A673 (cell line): ENCODE data around the gene TAAR9. TPM values are rescaled to one million over a fixed set of nuclear protein-coding genes. Genes with fewer than 3 reads are reported as not detected.

Source experiments
- BruUV-seq: library from RNA; stranded (reverse); fragments of 400-500 nt; replicated peaks from 2 replicates; lab custom pipeline; 2021; lab: Mats Ljungman, UMichigan
- CTCF ChIA-PET: fragments of 300-600 bp; sonication (Branson Sonifier 250); formaldehyde crosslinking; loops from one replicate; lab custom pipeline; 2022; ENCODE audit warnings: antibody characterized with exemption; lab: Charles Lee
- POLR2A ChIA-PET: fragments of 300-600 bp; sonication (Branson Sonifier 250); formaldehyde crosslinking; loops from one replicate; lab custom pipeline; 2022; ENCODE audit warnings: antibody characterized with exemption; ENCODE audit not compliant: low non-redundant PET; lab: Charles Lee
- DNase-seq: peaks from one replicate; pipeline ENCODE4 v3.0.0-alpha.2; 2015; ENCODE audit warnings: low spot score
- H3K27ac ChIP-seq: fragments of 200-600 bp; sonication (generic); 2 replicates; pipeline ENCODE4 v1.5.1; 2016; ENCODE audit warnings: mixed run types, low read depth, mild to moderate bottlenecking, mixed read lengths, antibody characterized with exemption, low read length; ENCODE audit not compliant: poor library complexity, severe bottlenecking
- H3K27me3 ChIP-seq: fragments of 200-600 bp; sonication (generic); replicated peaks from 2 replicates; pipeline ENCODE4 v1.6.1; 2017; ENCODE audit warnings: mixed run types, low read depth, mild to moderate bottlenecking, mixed read lengths, antibody characterized with exemption, low read length; ENCODE audit not compliant: insufficient read depth, poor library complexity
- H3K36me3 ChIP-seq: fragments of 200-600 bp; sonication (generic); 2 replicates; pipeline ENCODE4 v1.6.1; 2016; ENCODE audit warnings: mixed run types, mild to moderate bottlenecking, mixed read lengths, antibody characterized with exemption, low read length; ENCODE audit not compliant: insufficient read depth, poor library complexity, severe bottlenecking
- H3K4me1 ChIP-seq: fragments of 200-600 bp; sonication (generic); 2 replicates; pipeline ENCODE4 v1.6.1; 2017; ENCODE audit warnings: mixed run types, mild to moderate bottlenecking, mixed read lengths, antibody characterized with exemption, low read length; ENCODE audit not compliant: insufficient read depth, poor library complexity, severe bottlenecking
- H3K4me3 ChIP-seq: fragments of 200-600 bp; sonication (generic); 2 replicates; pipeline ENCODE4 v1.5.1; 2016; ENCODE audit warnings: low read depth, mixed run types, mild to moderate bottlenecking, mixed read lengths, low read length; ENCODE audit not compliant: poor library complexity, severe bottlenecking
- H3K9me3 ChIP-seq: fragments of 200-600 bp; sonication (generic); 2 replicates; pipeline ENCODE4 v1.6.1; 2016; ENCODE audit warnings: mixed run types, low read depth, mild to moderate bottlenecking, mixed read lengths, antibody characterized with exemption, low read length; ENCODE audit not compliant: poor library complexity, severe bottlenecking
- EZH2 ChIP-seq: fragments of 200-600 bp; sonication (generic); IDR thresholded peaks from 2 replicates; pipeline ENCODE4 v1.6.1; 2017; ENCODE audit warnings: borderline replicate concordance, low read depth, mild to moderate bottlenecking, mixed read lengths, antibody characterized with exemption, low read length; ENCODE audit not compliant: poor library complexity, severe bottlenecking
- intact Hi-C: fragments of 100-400 bp; cut with micrococcal nuclease; formaldehyde crosslinking; loops from one replicate; pipeline ENCODE4 v1.10.0; 2022; ENCODE audit not compliant: unreplicated experiment
- total RNA-seq: library from RNA; stranded (reverse); gene quantifications from 2 replicates; pipeline ENCODE4 v1.2.3, GENCODE V29; 2021
- TF ChIP-seq, protein P1 (sequence below): fragments of 300-800, 200-600 bp; sonication (generic); conservative IDR thresholded peaks from 2 replicates; pipeline ENCODE4 v1.5.1; 2017; ENCODE audit warnings: low read depth, mild to moderate bottlenecking, antibody characterized with exemption, low read length, moderate library complexity, mixed read lengths

The TAAR9 gene
- total RNA-seq, 1 experiment from 2014 or later, result not detected

GRCh38 chr6:132490478-132491204 is 47.4 kb upstream of the TAAR9 start:
- intact Hi-C loops, result no loop called here
- Histone ChIP-seq H3K4me1 (peaks cover 12% of the 10 kb centered on the region), H3K27me3 (no peaks in the 10 kb centered on the region), H3K4me3 (no peak overlapping the region), H3K9me3 (no peaks in the 10 kb centered on the region), H3K36me3 (no peaks in the 10 kb centered on the region), H3K27ac (no peak overlapping the region)
- POLR2A ChIA-PET, result no interaction called here
- CTCF ChIA-PET, result no interaction called here
- no TSS peak for BruUV-seq
- TF ChIP-seq EZH2, result no peak
- TF ChIP-seq, protein P1, sequence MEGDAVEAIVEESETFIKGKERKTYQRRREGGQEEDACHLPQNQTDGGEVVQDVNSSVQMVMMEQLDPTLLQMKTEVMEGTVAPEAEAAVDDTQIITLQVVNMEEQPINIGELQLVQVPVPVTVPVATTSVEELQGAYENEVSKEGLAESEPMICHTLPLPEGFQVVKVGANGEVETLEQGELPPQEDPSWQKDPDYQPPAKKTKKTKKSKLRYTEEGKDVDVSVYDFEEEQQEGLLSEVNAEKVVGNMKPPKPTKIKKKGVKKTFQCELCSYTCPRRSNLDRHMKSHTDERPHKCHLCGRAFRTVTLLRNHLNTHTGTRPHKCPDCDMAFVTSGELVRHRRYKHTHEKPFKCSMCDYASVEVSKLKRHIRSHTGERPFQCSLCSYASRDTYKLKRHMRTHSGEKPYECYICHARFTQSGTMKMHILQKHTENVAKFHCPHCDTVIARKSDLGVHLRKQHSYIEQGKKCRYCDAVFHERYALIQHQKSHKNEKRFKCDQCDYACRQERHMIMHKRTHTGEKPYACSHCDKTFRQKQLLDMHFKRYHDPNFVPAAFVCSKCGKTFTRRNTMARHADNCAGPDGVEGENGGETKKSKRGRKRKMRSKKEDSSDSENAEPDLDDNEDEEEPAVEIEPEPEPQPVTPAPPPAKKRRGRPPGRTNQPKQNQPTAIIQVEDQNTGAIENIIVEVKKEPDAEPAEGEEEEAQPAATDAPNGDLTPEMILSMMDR, result no peak
- DNase-seq, result no peak

- Histone ChIP-seq H3K4me1 (peaks cover 12% of the 10 kb centered on the region), H3K36me3 (no peaks in the 10 kb centered on the region), H3K27ac (no peak overlapping the region), H3K9me3 (no peaks in the 10 kb centered on the region), H3K4me3 (no peak overlapping the region), H3K27me3 (no peaks in the 10 kb centered on the region)
- ChIA-PET CTCF (no interaction called here), POLR2A (no interaction called here)
- DNase-seq, result peak; percentile 61
- TF ChIP-seq EZH2, result no peak
- TF ChIP-seq, protein P1, result no peak
- intact Hi-C loops, result no loop called here
- no TSS peak for BruUV-seq
Measured at GRCh38 chr6:132491303-132491702, 46.8 kb upstream of the TAAR9 start.

- CTCF ChIA-PET, result no interaction called here
- Histone ChIP-seq H3K27ac (no peak overlapping the region), H3K9me3 (no peaks in the 10 kb centered on the region), H3K4me3 (no peak overlapping the region), H3K27me3 (no peaks in the 10 kb centered on the region), H3K36me3 (no peaks in the 10 kb centered on the region), H3K4me1 (peaks cover 12% of the 10 kb centered on the region)
- intact Hi-C loops, result no loop called here
- TF ChIP-seq, protein P1, result no peak
- TF ChIP-seq EZH2, result no peak
- DNase-seq, result no peak
- no TSS peak for BruUV-seq
- POLR2A ChIA-PET, result no interaction called here
Measured at GRCh38 chr6:132491881-132492280, 46.2 kb upstream of the TAAR9 start.
